Keratinocyte (primary cell): ENCODE measurements around the gene BCOR.

Experiments used
- EZH2 ChIP-seq: IDR thresholded peaks from one replicate; pipeline ENCODE4 v1.6.1; 2012; ENCODE audit warnings: inconsistent platforms, mild to moderate bottlenecking, low read length, moderate library complexity
- TF ChIP-seq, protein P1 (sequence below), 3 experiments: IDR thresholded peaks in 1 of 3; conservative IDR thresholded peaks in 1 of 3; optimal IDR thresholded peaks in 1 of 3; 2 replicates in 2 of 3; 3 replicates in 1 of 3; pipeline versions ENCODE3 to v1.5.1; 2011; ENCODE audit warnings: low read length in 3 of 3, mild to moderate bottlenecking in 3 of 3, moderate library complexity in 2 of 3, control low read depth in 1 of 3, inconsistent platforms in 1 of 3; ENCODE audit not compliant: insufficient read depth in 2 of 3; ENCODE audit errors: extremely low read depth in 1 of 3

DNA sequence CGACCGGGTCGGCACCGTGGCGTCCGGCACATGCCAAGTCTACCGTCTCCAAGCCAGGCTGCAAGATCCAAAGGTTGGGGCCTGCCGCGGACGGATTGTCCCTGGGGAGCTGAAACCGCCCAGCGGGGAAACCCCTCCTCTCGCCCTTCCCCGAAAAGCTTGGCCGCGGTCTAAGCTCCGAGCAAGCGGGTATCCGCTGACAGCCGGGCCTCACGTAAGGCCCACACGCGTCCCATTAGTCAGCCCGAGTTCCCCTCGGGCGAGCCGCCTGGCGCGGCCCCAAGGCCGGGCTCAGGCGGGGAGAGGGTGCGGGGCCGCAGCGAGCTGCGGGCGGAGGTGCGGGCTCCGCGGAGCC, 6.8 kb upstream of the BCOR start:
- TF ChIP-seq, protein P1, sequence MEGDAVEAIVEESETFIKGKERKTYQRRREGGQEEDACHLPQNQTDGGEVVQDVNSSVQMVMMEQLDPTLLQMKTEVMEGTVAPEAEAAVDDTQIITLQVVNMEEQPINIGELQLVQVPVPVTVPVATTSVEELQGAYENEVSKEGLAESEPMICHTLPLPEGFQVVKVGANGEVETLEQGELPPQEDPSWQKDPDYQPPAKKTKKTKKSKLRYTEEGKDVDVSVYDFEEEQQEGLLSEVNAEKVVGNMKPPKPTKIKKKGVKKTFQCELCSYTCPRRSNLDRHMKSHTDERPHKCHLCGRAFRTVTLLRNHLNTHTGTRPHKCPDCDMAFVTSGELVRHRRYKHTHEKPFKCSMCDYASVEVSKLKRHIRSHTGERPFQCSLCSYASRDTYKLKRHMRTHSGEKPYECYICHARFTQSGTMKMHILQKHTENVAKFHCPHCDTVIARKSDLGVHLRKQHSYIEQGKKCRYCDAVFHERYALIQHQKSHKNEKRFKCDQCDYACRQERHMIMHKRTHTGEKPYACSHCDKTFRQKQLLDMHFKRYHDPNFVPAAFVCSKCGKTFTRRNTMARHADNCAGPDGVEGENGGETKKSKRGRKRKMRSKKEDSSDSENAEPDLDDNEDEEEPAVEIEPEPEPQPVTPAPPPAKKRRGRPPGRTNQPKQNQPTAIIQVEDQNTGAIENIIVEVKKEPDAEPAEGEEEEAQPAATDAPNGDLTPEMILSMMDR (optimal IDR thresholded peaks at IDR 0.05 in 1 of 3, IDR thresholded peaks at IDR 0.05 in 1 of 3, conservative IDR thresholded peaks at IDR 0.05 in 1 of 3; ENCODE audit: extremely low read depth in 1 of 3, insufficient read depth in 2 of 3, low read length in 3 of 3), result no peak
- no peak for TF ChIP-seq EZH2
